ENCODE results near the gene TTLL11.

- TF ChIP-seq CTCF (IDR thresholded peaks at IDR 0.05) (no peak), POLR2A (IDR thresholded peaks at IDR 0.05) (no peak)
Observed at GRCh38 chr9:122135529-122135859, 42.4 kb upstream of the TTLL11 start.

All from uterus (tissue), 2 donors.